ENCODE data around the gene FBXL16.

FBXL16 gene

DNA sequence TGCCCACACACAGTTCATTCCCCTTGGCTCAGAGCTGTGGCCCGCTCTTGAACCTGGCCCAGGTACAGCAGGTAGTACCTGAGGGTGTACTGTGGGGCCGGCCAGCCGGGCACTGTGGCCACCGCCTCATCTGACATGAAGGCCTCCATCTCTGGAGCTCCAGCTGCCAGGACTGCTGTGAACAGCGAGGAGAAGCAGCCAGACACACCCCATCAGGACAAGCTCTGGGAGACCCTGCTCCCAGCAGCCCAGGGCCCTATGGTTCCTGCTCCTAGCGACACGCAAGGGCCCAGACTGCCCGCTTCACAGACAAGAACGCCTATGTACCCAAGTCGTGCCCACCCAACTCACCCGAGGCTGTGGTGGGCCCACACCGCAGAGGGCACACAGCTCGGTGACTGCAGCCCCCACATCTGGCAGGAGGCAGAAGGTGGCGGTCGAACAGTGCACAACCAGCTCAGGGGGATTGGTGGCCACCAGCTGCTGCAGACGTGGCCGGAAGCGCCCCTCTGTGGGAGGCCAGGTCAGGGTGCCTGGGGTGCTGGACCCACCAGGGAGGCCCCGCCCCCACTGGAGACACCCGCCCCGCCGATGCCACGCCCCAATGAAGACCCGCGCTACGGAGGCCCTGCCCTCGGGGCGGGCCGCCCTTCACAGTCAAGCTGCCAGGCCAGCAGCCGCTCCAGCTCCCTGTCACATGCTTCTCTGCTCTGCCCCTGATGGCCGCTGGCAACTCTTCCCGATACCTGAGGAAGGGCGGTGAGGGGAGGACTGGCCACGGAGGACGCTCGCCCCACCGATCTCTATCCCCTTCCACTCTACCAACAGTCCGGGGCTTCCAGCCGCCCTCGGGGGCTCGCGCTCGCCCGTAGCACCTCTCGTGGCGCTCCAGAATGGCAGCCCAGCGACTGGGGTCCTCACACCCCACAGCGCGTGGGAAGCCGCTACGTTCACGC is 26.5 kb downstream of the FBXL16 start:
- DNase-seq (ENCODE audit: low read depth), result no peak
- TF ChIP-seq, protein P1, sequence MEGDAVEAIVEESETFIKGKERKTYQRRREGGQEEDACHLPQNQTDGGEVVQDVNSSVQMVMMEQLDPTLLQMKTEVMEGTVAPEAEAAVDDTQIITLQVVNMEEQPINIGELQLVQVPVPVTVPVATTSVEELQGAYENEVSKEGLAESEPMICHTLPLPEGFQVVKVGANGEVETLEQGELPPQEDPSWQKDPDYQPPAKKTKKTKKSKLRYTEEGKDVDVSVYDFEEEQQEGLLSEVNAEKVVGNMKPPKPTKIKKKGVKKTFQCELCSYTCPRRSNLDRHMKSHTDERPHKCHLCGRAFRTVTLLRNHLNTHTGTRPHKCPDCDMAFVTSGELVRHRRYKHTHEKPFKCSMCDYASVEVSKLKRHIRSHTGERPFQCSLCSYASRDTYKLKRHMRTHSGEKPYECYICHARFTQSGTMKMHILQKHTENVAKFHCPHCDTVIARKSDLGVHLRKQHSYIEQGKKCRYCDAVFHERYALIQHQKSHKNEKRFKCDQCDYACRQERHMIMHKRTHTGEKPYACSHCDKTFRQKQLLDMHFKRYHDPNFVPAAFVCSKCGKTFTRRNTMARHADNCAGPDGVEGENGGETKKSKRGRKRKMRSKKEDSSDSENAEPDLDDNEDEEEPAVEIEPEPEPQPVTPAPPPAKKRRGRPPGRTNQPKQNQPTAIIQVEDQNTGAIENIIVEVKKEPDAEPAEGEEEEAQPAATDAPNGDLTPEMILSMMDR (IDR thresholded peaks at IDR 0.05; ENCODE audit: control insufficient read depth, insufficient read depth, low read depth, low read length, missing control alignments), result no peak
- H3K4me3 ChIP-seq (ENCODE audit: control insufficient read depth, low read depth, low read length), result peak overlapping the region; percentile 49

DNA sequence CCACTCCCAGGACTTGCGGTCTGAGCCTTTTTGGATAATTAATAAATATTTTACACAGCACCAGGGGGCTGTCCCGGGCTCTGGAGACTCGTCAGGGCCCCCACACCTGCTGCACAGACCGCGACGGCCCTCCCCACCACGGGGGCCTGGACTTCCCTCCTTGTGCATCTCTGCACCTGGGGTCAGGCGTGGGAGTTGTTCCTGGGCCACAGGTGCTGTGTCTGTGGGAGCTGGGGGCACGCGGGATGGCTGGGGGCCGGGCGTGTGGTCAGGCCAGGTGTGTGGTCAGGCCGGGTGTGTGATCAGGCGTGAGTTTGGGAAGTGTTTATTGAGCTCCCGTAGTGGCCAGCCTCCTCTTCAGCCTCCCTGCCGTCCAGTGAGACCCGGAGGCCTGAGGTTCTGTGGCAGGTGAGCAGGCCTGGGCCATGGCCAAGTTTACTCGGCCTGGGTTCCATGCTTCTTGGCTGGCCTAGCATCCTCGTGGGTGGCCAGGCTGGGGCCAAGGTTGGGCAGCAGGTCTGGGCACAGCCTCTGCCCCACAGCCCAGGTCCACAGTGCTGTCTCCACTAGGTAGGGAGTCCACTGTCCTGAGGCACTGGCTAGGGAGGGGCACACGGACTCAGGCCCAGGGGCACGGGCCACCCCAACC is 27.3 kb downstream of the FBXL16 start:
- no peak overlapping the region for H3K4me3 ChIP-seq (ENCODE audit: control insufficient read depth, low read depth, low read length)
- TF ChIP-seq, protein P1 (IDR thresholded peaks at IDR 0.05; ENCODE audit: control insufficient read depth, insufficient read depth, low read depth, low read length, missing control alignments), result no peak
- no peak for DNase-seq (ENCODE audit: low read depth)

DNA sequence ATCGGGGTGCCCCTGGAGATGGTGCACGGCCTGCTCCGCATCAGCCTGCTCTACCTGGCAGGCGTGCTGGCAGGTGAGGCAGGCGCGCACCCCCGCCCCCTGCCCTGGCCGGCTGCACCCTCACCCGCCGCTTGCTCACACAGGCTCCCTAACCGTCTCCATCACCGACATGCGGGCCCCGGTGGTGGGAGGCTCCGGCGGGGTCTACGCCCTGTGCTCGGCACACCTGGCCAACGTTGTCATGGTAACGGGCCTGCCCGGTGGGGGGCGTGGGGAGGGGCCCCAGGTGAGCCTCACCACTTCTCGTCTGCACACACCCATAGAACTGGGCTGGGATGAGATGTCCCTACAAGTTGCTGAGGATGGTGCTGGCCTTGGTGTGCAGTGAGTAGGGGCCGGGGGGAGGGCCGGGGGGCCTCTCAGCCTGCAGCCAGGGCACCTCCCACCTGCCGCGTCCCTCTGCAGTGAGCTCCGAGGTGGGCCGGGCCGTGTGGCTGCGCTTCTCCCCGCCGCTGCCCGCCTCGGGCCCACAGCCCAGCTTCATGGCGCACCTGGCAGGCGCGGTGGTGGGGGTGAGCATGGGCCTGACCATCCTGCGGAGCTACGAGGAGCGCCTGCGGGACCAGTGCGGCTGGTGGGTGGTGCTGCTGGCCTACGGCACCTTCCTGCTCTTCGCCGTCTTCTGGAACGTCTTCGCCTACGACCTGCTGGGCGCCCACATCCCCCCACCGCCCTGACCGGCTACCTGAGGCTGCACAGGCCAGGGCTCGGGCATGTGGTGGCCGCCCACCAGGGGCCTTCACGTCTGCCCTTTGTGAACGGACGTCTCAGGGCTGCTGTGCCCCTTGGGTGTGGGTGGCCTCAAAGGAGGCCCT is 28.0 kb downstream of the FBXL16 start:
- no peak overlapping the region for H3K4me3 ChIP-seq (ENCODE audit: control insufficient read depth, low read depth, low read length)
- TF ChIP-seq, protein P1 (IDR thresholded peaks at IDR 0.05; ENCODE audit: control insufficient read depth, insufficient read depth, low read depth, low read length, missing control alignments), result no peak
- no peak for DNase-seq (ENCODE audit: low read depth)

DNA sequence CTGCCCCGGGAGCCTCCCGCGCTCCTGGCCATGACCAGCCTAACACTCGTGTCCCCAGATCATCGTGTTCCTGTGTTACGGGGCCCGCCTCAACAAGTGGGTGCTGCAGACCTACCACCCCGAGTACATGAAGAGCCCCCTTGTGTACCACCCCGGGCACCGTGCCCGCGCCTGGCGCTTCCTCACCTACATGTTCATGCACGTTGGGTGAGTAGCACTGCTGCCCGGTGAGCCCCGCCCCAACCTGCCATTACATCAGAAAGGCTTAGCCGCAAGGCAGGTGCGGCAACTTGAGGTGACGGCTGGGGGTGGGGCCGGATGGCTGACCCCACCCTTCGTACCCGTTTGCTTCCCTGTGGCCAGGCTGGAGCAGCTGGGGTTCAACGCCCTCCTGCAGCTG is 28.7 kb downstream of the FBXL16 start:
- H3K4me3 ChIP-seq (ENCODE audit: control insufficient read depth, low read depth, low read length), result no peak overlapping the region
- TF ChIP-seq, protein P1 (IDR thresholded peaks at IDR 0.05; ENCODE audit: control insufficient read depth, insufficient read depth, low read depth, low read length, missing control alignments), result no peak
- no peak for DNase-seq (ENCODE audit: low read depth)

DNA sequence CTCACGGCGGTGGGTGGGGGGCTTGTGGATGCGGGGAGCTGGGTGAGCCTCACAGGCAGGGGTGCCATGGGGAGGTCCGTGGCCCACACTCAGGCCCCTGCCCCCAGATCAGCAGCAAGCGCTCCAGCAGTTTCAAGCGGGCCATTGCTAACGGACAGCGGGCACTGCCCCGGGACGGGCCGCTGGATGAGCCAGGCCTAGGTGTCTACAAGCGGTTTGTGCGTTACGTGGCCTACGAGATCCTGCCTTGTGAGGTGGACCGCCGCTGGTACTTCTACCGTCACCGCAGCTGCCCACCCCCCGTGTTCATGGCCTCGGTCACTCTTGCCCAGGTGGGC is 29.1 kb downstream of the FBXL16 start:
- TF ChIP-seq, protein P1 (IDR thresholded peaks at IDR 0.05; ENCODE audit: control insufficient read depth, insufficient read depth, low read depth, low read length, missing control alignments), result no peak
- no peak overlapping the region for H3K4me3 ChIP-seq (ENCODE audit: control insufficient read depth, low read depth, low read length)
- no peak for DNase-seq (ENCODE audit: low read depth)

DNA sequence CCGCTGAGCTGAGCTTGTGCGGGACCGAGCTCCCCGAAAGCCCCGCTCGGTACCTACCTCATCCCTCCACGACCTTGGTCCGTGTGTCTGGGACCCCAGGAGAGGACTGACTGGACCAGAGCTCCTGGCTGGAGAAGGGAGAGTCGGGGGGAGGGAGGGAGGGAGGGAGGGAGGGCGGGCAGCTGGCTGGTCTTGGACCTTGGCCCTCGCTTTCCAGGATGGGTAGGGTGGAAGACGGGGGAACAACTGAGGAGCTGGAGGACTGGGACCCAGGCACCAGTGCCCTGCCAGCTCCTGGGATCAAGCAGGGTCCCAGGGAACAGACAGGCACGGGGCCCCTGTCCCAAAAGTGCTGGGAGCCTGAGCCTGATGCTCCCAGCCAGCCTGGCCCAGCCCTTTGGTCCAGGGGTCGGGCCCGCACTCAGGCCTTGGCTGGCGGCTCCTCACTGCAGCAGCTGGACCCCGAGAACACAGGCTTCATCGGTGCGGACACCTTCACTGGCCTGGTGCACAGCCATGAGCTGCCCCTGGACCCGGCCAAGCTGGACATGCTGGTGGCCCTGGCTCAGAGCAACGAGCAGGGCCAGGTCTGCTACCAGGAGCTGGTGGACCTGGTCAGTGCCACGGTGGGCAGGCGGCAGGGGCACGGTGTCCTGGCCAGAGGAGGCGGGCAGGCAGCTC is 29.6 kb downstream of the FBXL16 start:
- H3K4me3 ChIP-seq (ENCODE audit: control insufficient read depth, low read depth, low read length), result peak overlapping the region; percentile 39
- no peak for DNase-seq (ENCODE audit: low read depth)
- TF ChIP-seq, protein P1 (IDR thresholded peaks at IDR 0.05; ENCODE audit: control insufficient read depth, insufficient read depth, low read depth, low read length, missing control alignments), result no peak

Measured in AG09309 (cell line).